Measurements from ENCODE around the gene C2orf69. TPM values are rescaled to one million over a fixed set of nuclear protein-coding genes. Genes with fewer than 3 reads are reported as not detected.

The C2orf69 gene
- total RNA-seq, 1 experiment from 2014 or later: 22.0 TPM

GRCh38 chr2:199955007-199955338 lies 43.9 kb downstream of the C2orf69 start:
- H3K23ac ChIP-seq (ENCODE audit: insufficient read length, low read depth, low read length): no peak overlapping the region
- WGBS (ENCODE audit: extremely low coverage, insufficient read length, low lambda C conversion rate): no CpG with 5 or more reads among the region's 13 CpGs
- peaks cover 25 to 29% of the 10 kb centered on the region in 2 experiments for H3K4me1 Mint-ChIP-seq
- no peaks in the 10 kb centered on the region for H4K20me1 ChIP-seq (ENCODE audit: control insufficient read depth, insufficient read depth, insufficient read length)
- no peak overlapping the region for H4K8ac ChIP-seq (replicated peaks; ENCODE audit: insufficient read length, low read depth, low read length)
- H3K56ac ChIP-seq (ENCODE audit: insufficient read length, low read depth, low read length): no peak overlapping the region
- peak overlapping the region; percentile 52 for H3K18ac ChIP-seq (ENCODE audit: insufficient read length, low read depth, low read length)
- peak overlapping the region; percentile 99 for H3K27ac Mint-ChIP-seq
- no peak overlapping the region for H2BK120ac ChIP-seq (ENCODE audit: low read depth, low read length, poor library complexity, severe bottlenecking)
- peaks cover 3% of the 10 kb centered on the region; the same call in 1 of the 2 replicates for H3K4me1 ChIP-seq (ENCODE audit: insufficient read depth, low read length)
- H2BK15ac ChIP-seq (ENCODE audit: low read depth, low read length): no peak overlapping the region
- H3K27ac ChIP-seq (ENCODE audit: insufficient read length, low read depth, low read length): peak overlapping the region; percentile 16
- H4K5ac ChIP-seq (ENCODE audit: insufficient read length, low read depth, low read length): no peak overlapping the region
- H3K27me3 ChIP-seq (ENCODE audit: insufficient read depth, low read length): no peaks in the 10 kb centered on the region
- H3K23me2 ChIP-seq (ENCODE audit: insufficient read length, low read depth, low read length, poor library complexity, severe bottlenecking): peaks cover 8% of the 10 kb centered on the region
- H2BK5ac ChIP-seq (ENCODE audit: insufficient read length, low read length): no peak overlapping the region
- no peak for TF ChIP-seq CTCF (conservative IDR thresholded peaks at IDR 0.05)
- no peak overlapping the region for H2AK5ac ChIP-seq (ENCODE audit: insufficient read length, low read length)
- no peaks in the 10 kb centered on the region for H3K9me3 ChIP-seq (ENCODE audit: control insufficient read depth, low read depth, low read length)
- peak overlapping the region; percentile 82 for H3K4me2 ChIP-seq (ENCODE audit: insufficient read depth, insufficient read length, low read length)
- H3K14ac ChIP-seq (ENCODE audit: insufficient read depth, low read length): peak overlapping the region; percentile 86; the same call in 1 of the 2 replicates
- no peak for DNase-seq
- no peak overlapping the region for H2BK20ac ChIP-seq (ENCODE audit: low read depth, low read length, poor library complexity, severe bottlenecking)
- peak overlapping the region; percentile 98 for H3K4me3 Mint-ChIP-seq
- no peak overlapping the region for H3T11ph ChIP-seq (ENCODE audit: low read length)
- H3K4ac ChIP-seq (ENCODE audit: low read depth, low read length): no peak overlapping the region
- H4K91ac ChIP-seq (ENCODE audit: insufficient read length, low read depth, low read length): no peak overlapping the region
- H2BK12ac ChIP-seq (ENCODE audit: insufficient read length, low read depth, low read length): no peak overlapping the region
- H3K79me2 ChIP-seq (ENCODE audit: insufficient read depth, low read length): peaks cover 22% of the 10 kb centered on the region; the same call in 1 of the 2 replicates
- peaks cover 19 to 43% (median 36%) of the 10 kb centered on the region in 3 experiments for H3K36me3 Mint-ChIP-seq (ENCODE audit: insufficient read depth in 1 of 3, low read depth in 3 of 3)
- peaks cover 8% of the 10 kb centered on the region for H3K79me1 ChIP-seq (ENCODE audit: insufficient read depth, low read depth, low read length, poor library complexity, severe bottlenecking)
- H3K9ac ChIP-seq (ENCODE audit: extremely low read depth, insufficient read length, low read length): peak overlapping the region; percentile 93
- no peaks in the 10 kb centered on the region for H3K27me3 Mint-ChIP-seq (ENCODE audit: low read depth)
- no peaks in the 10 kb centered on the region for H3K9me3 Mint-ChIP-seq
- peak overlapping the region; percentile 1 for H2AFZ ChIP-seq (ENCODE audit: low read length)

All from H9 (cell line).